ENCODE measurements around the gene OTULIN.

The OTULIN gene

DNA sequence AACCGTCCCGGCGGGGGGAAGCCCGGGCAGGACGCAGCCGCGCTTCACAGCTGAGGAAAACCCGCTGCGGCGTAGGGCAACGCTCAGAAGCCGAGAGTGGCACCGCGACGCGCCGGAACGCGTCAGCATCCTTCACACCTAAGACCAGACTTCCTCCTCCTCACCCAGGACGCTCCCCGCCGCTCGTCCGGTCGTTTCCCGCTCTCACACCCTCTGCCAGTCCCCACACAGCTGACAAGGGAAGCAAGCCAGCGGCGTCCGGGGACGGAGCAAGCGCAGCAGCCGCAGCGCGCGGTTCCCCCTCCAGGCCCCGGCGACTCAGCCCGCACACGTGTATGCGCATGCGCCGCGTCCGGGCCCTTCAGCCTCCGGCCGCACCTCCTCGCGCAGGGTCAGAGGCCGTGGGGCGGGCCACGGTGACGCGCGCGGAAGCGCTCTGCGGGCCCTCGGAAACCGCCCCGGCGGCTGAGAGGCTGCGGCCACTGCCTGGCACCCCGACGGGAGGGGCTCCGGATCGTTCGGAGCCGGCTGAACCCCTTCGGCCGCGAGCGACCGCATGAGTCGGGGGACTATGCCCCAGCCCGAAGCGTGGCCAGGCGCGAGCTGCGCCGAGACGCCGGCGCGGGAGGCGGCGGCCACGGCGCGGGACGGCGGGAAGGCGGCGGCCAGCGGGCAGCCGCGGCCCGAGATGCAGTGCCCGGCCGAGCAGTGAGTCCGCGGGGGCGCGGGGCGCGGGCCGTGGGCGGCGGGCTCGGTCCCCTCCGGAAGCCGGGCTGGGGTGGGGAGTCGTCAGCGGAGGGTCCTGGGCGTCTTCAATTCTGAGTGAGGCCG, at the start of gene OTULIN:
Gene OTULIN, plus strand, starts transcription at position 449 of the 831 bp plus-strand sequence. Its CDS starts 108 bp downstream, at position 557.
- peak; percentile 96 for DNase-seq (ENCODE audit: low read depth, low spot score)

DNA sequence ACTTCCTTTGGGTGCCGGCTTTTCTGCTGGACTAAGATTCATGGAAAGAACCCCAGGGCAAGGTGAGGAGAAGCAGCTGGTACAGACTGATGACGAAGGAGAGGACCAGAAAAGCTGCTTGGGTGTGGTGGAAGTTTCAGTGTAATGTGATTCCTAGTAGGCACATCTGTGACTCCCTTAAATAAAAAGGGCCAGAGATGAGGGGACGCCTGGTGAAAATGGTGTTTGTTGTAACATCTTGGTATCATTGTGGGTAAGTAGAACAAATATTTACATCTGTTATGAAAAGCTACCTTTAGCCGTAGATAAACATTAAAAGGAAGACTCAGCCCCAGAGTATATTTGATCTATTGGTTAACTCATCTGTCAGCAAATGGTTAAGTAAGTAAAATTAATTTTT, 49.2 kb upstream of the OTULIN start:
- no peak for DNase-seq (ENCODE audit: low read depth, low spot score)

DNA sequence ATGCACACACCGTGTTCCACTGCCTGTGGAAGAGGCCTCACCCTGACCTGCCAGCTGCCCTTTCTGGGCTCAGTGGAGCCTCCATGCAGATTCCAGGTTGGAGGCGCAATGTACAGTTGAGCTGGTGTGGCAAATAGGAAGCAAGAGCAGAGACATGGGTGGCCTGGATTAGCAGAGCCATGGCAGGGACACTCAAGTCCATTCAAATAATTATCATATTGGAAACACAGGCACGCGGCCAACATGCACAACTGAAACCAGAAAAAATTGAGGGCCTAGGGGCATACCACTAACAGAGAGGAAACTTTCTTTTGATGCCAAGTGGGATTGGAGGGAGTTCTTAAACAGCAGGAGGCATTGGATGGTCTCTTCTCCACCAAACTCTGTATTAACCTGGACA, 47.1 kb upstream of the OTULIN start:
- no peak for DNase-seq (ENCODE audit: low read depth, low spot score)

DNA sequence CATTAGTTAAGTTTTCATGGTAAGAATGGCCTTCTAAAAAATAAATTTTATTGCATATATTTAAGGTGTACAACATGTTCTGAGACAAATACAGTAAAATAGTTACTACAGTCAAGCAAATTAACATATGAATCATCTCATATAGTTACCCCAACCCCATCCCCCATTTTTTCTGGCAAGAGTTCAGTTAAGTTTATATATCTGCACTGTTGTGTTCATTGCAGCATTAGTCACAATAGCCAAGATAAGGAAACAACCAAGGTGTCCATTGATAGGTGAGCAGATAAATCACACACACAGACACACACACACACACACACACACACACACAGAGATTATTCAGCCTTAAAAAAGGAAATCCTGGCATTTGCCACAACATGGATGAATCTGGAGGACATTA, 37.2 kb upstream of the OTULIN start:
- DNase-seq (ENCODE audit: low read depth, low spot score): no peak

DNA sequence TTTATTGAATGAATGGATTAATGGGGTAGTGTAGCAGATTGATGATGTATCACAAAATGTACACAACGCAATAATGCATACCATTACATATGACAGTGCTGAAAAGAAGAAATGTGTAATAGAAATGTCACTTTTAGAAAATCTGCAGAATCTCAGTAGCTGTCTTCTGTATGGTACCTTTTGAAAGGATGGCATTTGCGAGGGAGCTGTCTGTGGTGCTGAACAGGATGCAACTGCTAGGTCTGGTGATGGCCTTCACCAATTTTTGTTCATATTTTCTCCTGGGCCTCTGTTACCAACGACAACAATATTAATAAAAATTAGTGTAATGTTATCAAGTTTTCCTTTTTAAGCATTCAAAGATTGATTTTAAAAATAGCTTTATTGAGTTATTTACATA, 36.2 kb upstream of the OTULIN start:
- DNase-seq (ENCODE audit: low read depth, low spot score): peak; percentile 80

DNA sequence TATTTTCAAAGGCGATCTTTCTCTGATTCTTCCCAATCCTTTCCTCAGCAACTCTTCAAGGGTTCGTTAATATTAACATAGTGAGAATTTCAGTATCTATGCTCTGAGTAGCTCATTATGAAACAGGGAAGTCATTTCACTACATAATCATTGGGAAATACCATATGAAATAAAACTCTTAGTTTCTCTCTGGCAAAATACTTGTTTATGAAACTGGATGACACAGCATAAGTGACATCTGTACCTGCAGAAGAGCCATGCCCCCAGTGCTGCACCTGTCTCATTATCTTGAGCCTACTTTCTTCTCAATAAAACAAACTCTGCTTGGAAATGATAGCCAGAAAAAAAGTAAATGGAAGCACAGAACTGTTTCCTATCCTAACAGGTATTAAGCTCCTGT, 33.8 kb upstream of the OTULIN start:
- DNase-seq (ENCODE audit: low read depth, low spot score): no peak

DNA sequence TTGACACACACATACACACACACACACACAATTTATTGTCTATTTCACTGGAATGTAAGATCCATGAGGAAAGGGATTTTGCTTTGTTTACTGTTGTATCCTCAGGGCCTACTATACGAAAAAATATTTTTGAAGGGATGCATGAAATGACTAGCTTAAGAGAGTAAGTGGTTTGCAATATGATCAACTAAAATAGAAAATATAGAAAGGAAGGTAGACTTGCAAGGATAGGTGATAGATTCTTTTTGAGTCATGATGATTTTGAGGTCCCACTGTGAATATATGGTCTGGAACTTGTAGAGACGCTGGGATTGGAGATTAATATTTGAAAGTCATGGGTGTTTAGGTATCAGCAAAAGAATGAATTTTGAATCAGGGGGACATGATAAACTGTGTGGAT, 28.9 kb upstream of the OTULIN start:
- no peak for DNase-seq (ENCODE audit: low read depth, low spot score)

DNA sequence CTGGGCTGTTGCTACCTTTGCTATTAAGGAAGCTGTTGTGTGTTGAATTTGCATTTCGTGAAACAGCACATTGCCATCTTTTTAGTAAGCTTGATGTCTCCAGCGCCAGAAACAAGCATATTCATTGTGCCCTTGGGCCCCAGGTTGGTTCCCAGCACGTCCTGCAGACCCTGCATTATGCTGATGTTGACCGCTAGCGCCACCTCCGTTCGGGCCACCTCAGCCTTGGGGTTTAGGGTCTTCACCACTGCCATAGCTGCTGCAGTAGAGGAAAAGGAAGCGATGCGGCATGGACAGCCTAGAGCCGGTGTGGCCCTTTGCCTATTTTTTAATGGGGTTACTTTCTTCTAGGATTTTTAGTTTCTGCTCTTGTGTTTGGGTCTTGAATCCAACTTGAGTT, 23.8 kb upstream of the OTULIN start:
- no peak for DNase-seq (ENCODE audit: low read depth, low spot score)

DNA sequence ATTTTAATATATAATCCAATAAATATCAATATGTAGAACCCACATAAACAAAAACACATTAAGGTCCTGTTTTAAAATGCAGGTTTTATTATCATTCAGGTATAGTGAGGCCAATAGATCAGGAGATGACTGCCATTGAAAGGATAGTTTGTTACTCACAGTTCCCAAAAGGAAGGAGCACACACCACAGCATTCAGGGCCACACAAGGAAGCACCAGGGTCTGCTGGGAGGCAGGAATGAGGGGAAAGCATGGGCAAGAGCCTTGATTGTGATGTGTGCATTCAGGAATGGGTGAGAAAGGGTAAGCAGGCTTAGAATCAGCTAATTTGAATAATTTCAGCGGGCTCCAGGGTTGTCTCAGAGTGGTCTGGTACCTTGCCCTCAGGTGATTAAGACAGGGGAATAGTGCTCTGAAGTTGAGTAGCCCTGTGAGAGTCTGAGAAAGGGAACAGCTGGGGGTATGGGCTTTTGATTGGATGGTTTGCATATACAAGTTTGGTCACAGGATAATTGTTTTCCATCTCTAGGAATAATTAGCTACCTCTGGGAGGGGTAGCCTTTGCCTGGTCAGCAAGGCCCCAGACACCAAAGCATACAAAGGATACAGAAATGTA, 19.8 kb upstream of the OTULIN start:
- DNase-seq (ENCODE audit: low read depth, low spot score): no peak

DNA sequence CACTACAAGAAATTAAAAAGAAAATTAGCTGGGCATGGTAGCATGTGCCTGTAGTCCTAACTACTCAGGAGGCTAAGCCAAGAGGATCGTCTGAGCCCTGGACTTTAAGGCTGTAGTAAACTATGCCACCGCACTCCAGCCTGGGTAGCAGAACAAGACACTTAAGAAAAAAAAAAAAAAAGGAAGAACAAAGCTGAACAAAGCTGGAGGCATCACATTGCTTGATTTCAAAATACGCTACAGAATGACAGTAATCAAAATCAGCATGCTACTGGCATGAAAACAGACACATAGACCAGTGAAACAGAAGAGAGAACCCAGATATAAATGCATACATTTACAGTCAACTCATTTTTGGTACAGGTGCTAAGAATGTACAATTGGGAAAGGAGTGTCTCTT, 14.5 kb upstream of the OTULIN start:
- no peak for DNase-seq (ENCODE audit: low read depth, low spot score)

DNA sequence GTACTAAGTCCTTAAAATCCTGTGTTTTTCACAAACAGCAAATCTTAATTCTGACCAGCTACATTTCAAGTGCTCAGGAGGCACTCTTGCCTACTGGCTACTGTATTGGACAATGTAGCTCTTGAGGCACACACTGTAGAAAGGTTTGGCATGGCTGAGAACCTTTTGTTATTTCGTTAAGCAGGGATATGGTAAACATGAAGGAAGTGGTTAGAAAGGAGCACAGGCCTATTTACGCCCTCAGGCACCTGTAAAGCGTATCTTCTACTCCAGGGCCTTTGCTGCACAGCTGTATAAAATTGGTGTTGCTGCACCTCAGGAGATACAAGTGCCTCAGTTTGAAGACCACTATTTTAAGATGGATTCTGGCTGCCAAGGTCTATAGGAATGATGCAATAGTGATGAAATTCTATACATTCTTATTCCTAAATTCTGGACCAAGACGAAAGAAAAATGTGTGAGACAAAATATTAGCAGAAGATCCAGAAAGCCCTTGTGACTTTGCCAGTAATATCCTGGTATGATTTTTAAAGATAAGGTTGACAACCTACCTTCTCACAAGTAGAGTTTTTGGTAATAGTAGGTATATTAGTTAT, 9.3 kb upstream of the OTULIN start:
- DNase-seq (ENCODE audit: low read depth, low spot score): no peak

DNA sequence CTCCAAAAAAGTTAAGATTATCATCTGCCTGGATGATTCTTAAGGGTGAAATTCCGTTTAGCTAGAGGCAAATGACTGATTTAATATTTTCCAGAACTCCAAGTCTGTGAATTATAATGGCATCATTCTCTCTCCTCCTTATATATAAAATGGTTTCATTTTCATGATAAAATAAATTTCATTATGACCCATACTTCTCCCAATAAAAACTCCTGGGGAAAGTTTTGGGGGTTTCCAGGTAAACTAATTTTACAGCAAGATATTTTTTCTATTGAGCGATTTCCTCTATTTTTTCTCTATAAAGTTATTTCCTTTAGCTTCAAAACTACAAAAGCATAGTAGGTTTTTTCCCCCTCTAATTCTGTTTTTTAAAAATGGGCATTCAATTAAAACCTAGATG, 7.6 kb upstream of the OTULIN start:
- DNase-seq (ENCODE audit: low read depth, low spot score): no peak

DNA sequence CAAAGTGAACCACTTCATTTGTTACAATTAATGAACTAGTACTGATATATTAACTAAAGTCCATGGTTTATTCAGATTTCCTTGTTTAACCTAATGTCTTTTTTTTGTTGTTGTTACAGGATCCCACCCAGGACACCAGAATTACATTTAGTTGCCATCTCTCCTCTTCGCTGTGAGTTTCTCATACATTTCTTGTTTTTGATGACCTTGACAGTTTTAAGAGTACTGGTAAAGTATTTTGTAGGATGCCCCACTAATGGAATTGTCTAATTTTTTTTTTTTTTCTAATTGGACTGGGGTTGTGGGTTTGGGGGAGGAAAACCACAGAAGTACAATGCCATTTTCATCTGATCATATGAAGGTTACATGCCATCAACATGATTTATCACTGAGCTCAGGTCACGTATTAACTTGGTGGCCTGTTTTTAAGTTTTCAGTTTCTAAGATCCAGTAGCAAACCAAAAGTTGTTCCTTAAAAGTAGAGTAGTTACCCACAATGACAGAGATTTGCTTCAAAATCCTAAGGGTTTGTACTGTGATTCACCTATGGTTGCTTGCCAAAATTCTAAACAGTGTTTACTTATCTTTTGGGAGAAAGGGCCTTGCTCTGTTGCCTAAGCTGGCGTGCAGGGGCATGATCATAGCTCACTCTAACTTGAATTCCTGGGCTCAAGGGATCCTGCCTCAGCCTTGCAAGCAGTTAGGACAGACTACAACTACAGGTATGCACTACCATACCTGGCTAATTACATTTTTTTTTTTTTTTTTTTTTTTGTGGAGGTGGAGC, 4.5 kb upstream of the OTULIN start:
- DNase-seq (ENCODE audit: low read depth, low spot score): peak; percentile 36

DNA sequence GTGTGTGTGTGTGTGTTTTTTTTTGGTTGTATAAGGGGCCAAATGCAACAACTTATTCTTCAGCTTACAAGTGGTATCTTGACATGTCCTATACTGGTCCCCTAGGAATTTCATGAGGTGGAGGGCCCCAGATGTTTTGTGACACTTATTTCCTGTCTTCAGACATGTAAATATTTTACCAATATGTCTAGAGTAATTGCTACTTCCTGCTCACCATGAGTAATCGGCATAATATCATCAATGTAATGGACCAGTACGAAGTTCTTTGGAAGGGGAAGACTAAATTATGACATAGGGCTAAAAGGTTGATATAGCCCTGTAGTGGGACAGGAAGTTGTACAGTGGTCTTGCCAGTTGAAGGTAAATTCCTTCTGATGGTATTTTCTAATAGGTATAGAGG, 3.7 kb upstream of the OTULIN start:
- no peak for DNase-seq (ENCODE audit: low read depth, low spot score)

DNA sequence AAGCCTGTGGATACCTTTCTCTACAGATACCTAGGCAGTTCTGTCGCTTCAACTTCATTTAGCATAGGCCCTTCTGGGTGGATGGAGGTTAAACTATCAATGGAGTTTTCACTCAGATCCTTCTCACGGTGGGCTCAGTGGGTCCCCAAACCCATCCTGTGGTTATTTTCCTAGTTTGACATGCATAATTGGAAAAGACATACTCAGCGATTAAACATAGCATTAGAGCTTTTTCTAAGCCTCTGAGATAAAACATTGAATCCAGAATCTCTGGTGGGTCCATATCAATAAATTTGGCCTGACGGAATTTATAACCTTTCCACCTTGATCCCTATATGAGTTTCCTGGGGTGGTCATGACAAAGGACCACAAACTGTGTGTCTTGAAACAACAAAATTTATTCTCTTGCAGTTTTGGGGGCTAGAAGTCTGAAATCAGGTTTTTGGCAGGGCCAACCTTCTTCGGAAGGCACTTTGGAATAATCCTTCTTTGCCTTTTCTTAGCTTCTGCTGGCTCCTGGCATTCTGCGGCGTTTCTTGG, 1.7 kb upstream of the OTULIN start:
- no peak for DNase-seq (ENCODE audit: low read depth, low spot score)

DNA sequence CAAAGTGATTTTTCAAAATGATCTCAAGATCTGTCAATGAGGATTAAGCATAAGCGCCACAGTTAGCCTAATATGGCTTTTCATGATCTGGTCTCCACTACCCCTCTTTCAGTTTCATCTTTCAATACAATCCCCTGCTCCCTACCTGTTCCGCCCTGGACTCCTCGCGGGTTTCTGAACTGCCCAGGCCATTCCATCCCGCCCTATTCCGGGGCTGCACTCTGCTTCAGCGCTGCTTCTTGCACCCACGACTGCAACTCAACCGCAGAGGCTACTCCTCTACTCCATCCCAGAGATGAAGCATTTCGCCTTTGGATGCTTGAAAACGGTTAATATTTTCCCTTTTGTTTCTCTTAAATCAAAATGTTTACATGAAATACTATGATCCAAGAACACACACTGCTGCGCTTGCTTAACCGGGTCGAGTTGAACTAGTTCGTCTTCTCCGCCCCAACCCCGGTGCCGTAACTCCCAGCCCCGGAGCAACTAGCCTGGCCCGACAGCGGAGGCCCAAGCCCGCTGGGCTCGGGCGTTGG, 716 bp upstream of the OTULIN start:
- peak; percentile 50 for DNase-seq (ENCODE audit: low read depth, low spot score)

DNA sequence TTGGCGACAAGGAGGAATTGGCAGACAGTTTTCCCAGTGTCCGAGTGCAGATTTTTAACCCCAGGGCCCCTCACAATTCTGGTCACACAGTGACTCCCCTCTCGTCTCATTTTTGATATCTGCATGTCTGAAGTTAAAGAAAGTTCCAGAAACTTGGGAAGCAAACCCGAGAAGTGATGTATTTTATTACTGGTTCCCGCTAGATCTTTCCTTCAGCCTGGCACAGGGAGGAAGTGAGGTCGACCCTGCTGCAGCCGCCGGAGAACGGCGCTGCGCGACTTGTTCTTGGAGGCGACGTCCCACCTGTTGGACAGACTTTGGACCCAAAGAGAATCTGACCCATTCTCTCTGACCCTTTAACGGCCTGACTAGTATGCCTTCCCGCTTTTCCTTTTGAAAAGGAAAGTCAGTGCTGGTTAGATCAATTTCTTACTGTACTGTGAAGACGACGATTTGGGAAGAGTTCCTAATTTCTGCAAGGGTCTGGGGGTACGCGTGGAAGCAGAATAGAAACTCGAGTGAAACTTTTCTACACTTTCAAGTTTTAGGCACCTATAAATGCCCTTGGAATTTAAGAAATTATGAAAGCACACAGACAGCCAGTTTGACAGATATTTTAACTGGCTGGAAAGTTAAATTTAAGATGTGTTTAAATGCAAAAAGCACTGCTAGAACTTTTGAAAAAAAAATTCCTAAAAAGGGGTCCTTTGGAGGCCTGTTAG, 744 bp downstream of the OTULIN start:
- DNase-seq (ENCODE audit: low read depth, low spot score): peak; percentile 38

DNA sequence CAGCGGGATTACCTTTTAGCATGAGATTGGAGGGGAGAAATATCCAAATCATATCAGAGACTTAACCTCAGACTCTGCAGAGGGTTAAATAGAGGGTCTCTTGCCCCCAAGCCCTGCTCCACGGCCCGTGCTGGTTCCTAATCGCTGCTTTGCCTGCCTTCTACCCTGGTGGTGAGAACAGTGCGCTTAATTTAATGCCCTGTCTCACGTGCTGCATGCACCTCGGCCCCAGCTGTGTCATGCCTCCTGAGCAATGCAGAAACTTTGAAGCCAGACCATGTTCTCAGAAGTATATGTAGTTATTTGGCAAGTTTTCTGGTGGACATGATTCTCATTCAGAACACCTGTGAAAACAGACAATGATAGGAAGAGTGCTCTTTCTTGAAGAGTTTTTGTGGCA, 1.4 kb downstream of the OTULIN start:
- DNase-seq (ENCODE audit: low read depth, low spot score): peak; percentile 35

DNA sequence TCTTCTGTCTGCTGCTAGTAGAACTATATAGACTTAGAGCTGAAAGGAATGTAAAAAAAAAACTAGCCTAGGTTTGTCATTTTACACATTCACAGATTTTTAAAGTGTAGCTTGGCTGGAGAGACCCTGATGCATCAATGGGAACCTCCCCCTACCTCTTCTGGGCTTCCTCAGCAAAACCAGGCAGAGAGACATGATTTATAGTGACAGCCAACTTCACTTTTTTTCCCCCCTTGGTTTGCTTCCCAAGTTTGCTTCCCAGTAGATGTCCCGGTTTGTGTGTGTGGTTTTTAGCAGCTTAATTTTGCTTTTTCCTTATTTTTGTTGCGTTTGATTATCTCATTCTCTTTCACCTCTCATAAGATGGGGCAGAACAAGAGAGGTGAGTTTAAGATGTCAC, 1.8 kb downstream of the OTULIN start:
- no peak for DNase-seq (ENCODE audit: low read depth, low spot score)

DNA sequence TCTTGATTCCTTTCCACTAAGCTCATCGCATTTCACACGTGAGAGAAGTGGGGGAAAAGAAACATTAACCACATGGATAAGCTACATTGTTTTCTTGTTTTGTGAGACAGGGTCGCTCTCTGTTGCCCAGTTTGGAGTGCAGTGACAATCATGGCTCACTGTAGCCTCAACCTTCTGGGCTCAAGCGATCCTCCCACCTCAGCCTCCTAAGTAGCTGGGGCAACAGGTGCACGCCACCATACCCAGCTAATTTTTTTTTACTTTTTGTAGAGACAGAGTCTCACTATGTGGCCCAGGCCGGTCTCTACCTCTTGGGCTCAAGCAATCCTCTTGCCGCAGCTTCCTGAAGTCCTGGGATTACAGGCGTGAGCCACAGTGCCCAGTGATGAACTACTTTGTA, 2.8 kb downstream of the OTULIN start:
- no peak for DNase-seq (ENCODE audit: low read depth, low spot score)

DNA sequence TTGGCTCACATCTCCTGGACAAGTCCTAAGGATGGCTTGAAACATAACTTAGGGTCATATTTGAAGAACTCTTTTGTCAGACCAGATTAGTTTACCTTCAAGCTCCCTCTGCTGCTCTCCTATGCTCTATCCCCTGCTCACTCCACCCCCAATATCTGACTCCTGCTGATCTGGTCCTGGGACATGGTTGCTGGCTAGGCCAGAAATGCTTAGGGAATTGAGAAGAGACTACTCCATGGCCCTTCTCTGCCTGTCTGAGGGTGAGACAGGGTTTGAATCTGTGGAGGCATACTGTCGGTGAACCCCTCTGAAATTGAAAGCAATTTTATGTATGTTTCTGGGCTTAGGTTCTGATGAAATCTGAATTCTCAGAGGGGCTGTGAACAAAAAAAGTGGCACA, 3.3 kb downstream of the OTULIN start:
- DNase-seq (ENCODE audit: low read depth, low spot score): no peak

All from astrocyte of the hippocampus (primary cell).